Measurements from ENCODE around the gene EFL1.
"Not testable (repeated sequence)": the region's sequence is repeated elsewhere in the genome, so short reads cannot be mapped to it uniquely, and the experiment has no call there.

Gene EFL1

DNA sequence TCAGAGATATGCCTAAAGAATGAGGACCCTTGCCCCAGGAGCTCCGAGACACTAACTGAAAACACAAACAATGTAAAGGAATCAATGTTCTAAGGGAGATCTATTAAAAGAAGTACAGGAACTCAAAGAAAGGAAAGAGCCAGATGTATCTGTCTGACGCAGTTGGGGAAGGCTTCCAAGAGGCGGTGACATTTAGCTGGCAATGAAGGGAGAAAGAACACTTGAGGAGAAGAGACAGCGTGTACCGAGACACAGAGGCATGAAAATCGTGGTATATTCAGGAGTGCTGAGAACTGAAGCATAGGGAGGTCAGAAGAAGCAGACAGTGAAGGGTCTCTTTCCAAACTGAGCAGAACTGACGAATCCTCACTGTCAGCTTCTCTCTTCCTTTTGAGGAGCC, 66.7 kb downstream of the EFL1 start:
- DNase-seq: not testable (repeated sequence)

DNA sequence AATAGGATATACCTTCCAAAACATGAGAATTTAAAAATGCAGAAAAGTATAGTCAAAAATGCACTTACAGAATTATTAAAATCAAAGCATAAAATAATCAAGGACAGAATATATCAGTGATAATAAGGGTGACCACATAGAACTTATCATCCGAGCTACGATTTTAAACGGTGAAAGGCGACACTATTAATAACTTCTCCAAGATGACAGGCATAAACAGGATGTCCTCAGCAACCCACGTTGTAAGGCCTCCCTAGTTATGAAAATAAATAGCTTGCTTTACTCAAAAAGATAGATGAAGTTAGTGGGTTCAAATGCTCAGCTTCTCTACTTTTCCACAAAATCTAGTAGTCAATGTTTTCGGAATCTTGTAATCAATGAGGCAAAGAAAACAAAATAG, 68.0 kb downstream of the EFL1 start:
- not testable (repeated sequence) for DNase-seq

DNA sequence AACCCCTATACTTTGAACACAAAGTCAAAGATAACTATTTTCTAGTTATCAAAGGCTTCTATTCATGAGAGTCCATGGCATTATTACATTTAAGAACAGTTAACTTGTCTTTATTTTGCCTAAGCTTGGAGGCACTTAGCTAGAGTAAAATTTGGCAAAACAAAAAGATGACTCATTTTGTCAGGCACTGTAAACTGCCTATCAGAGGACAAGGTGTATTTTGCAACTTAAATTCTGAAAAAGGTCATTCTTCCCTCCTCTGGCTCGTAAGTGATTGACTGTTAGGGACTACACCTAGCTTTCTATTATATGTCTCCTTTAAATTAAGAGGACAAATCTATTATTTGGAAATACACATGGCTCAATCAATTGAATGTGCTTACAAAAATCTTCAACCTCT, 69.1 kb downstream of the EFL1 start:
- DNase-seq: not testable (repeated sequence)

DNA sequence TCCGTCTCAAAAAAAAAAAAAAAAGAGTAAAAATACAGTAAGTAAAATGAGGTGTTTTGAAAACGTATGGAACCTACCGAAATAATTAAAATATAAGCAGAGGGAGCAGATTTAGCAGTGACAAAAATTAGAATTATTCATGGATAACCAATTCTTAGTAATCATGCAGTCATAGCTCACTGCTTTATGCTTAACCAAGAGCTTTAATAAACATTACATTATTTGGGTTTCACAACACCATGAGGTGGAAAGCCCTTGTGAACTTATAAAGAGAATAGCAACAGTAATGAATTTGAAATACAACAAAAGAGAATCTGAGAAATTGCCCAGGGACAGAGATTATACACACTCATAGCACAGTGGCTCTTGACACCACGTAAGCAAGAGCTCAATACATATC, 70.1 kb downstream of the EFL1 start:
- DNase-seq: not testable (repeated sequence)

DNA sequence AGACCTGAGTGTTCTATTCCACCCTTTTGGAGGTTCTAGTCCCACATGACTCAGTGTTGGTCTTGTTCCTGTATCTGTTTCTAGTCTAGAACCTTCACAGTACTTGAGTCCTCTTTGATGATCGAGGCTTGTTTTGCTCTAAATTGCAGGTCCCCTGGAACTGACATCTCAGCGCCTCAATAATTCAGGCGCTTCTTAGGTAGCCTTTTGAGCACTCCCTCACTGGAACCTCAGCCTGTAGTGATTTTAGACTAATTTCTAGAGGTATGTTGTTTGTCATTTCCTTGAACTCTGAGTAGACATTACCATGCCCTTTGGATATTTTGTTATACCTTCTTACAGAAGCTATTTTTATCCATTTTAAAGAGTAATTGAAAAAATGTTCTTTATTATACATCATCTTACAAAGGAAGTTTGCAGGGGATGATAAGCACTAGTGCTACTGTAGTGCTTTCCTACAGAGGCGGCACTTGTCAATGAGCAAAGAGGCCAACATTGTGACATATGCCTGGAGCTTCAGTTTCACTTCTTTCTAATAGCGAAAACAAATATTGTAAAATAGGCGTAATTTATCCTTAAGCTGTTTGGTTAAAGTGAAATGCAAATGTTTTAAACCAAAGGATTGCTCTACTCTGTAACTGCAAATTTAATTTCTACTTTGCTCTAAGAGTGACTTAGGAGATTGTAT, 75.7 kb downstream of the EFL1 start:
- no peak for DNase-seq

DNA sequence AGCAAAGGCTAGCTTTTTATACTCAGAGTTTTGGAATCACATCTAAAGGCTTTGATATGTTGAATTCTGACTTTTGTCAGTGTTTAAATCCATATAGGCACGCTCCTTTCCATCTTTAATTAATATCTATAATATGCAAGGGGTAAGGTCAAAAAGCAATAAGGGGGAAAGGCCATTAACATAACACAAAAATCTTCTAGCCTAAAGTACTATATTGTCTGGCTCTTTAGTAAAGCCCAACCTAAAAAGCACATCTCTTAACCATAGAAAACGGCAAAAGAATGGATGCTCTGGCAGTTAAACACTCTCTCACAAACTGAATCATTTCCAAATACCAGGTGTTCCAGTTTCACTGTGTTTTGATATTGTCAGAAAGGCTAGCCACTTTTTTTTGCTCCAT, 76.4 kb downstream of the EFL1 start:
- DNase-seq: no peak

DNA sequence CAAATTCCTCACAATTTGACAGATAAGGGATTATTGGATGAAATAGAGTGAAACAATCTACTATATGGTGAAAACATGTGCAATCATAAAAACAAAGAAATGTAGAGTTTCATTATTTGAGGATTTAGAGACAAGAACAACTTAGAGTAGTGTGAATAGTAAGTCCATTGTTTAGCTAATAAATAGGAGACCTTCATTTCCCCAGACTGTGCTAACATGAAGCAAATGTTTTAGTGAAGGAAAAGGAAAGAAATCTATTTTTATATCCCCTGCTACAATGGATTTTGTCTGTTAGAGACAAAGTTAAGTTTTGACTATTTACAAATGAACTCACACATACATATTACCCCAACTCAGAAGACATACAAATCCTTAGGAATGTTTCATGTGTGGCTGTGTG, 77.8 kb downstream of the EFL1 start:
- no peak for DNase-seq

DNA sequence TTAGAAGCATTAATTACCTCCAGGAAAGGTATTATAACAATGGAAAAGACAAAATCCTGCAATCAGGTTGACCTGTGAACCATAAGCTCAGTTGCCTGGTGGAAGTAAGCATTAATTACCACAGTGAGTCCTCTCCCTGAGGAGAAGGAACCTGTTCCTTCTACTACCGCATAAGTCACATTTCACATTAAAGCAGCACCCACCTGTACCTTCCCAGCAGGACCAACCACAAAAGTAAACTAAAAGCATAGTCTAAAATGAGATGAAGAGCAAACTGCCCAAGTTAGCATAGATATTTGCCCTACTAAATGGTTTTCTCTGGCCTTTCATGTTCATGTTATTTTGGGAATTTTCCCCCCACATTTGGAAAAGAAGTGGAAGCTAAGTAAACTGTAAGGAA, 78.2 kb downstream of the EFL1 start:
- no peak for DNase-seq

DNA sequence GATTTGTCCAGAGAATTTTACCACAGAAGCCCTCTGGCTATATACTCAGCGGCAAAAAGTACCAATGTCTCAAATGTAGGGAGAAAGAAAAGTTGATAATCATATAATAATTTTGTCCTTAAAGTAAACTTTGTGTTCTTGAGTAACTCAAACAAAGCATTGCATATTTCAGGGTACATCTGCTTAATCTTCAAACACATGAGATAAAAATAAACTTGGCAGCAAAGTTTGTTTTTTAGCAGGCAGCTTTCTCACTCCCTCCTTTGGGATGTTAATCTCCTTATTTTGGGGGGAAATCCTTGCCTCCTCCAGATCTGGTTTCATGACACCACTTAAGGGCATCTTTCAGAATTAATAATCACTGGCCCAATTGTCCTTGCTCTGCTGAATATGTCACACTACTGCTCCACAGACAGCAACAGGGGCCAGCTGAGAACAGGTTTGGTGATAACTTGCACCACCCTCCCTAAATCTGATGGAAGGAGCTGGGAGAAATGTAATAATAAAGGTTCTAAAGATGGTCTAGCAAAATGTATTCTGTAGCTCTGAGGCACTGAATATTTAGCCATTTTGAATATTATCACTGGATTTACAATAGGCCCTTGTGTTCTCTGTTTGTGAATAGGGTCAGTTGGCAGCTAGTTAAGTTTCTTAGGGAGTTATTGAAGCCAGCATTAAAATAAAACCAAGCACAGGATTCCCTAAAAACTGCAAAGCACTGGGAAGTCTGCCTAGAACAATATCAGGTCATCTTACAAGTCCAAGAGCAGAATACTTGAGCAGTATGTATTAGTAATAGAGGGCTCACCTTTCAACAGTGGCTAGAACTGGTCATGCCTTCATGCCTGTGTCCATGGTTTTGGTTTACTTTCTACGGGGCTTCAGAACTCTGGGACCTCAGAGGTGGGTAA, 79.2 kb downstream of the EFL1 start:
- DNase-seq: no peak

DNA sequence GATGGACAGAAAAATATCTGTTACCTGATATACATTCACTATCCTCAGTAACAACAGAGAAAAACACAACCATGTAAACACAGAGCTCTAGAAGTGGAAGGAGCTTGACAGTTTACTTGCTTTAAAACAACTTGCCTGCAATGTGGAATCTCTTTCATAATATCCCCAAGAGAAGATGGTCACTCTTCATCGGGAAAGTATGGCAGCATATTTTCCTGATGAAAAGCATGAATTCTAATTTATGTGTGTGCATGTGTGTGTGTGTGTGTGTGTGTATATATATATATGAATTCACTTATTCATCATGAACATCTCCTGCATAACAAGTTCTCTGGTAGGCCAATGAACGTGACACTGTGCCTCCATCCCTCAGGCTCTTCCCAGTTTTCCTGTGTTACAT, 81.2 kb downstream of the EFL1 start:
- no peak for DNase-seq

DNA sequence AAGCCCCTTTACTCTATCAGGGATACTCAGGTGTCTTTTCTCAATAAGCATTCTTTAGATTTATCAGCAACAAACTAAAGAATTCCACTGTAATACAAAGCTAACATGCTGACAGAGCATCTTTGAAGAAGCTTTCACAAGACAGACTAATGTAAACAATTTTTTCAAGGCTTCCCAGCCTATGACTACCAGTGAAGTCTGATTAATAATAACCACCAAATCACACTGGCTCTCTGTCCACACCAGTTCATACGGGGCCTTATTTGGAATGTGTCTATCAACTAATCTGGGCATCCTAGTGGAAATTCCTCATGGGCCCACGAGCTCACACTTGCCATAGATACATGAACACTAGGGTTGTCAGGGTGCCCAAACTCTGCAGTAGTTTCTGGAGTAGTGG, 84.5 kb downstream of the EFL1 start:
- DNase-seq: no peak

DNA sequence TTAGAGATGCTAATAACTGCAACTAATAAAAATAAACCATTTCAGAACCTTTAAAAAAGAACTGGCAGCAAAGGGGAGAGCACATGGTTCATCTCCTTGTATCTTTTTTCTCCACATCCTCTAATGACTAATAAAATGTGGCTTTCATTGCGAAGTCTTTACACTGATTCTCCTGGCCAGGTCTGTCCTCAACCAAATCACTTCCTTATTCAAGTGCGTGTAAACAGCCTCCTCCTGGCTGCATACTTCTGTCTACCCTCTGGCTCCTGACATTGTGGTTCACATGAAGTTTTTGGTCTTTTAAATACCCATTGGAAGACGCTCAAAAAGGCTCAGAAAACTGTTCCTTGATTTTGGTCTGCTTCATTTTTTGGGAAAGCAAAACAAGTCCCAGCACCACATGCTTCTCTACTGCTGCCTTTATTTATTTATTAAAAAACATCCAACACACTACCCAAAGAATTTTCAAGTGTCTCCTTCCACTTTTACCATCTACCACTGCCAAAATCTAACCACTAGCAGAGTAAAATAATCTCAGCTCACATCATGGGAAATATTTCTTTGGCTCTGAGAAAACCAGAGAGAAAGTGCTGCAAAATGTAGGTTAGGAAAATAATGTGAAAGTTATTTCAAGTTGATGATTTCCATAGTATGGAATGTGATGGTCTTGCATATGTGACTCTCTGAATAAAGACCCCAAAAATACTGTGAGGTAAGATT, 85.1 kb downstream of the EFL1 start:
- no peak for DNase-seq

DNA sequence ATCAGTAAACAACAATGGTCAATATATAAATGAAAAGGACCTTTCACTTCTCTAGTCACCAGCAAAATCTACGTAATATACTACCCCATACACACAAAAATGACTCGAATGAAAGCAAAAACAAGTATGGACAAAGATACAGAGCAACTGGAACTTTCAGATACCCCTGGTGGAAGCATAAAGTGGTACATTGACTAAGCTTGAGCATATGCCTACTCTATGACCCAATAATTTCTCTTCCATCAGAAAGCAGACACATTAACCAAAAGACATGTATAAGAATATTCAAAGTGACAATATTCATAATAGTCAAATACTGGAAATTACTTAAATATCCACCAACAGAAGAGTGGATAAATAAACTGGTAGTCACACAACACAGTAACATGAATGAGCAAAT, 86.0 kb downstream of the EFL1 start:
- no peak for DNase-seq

DNA sequence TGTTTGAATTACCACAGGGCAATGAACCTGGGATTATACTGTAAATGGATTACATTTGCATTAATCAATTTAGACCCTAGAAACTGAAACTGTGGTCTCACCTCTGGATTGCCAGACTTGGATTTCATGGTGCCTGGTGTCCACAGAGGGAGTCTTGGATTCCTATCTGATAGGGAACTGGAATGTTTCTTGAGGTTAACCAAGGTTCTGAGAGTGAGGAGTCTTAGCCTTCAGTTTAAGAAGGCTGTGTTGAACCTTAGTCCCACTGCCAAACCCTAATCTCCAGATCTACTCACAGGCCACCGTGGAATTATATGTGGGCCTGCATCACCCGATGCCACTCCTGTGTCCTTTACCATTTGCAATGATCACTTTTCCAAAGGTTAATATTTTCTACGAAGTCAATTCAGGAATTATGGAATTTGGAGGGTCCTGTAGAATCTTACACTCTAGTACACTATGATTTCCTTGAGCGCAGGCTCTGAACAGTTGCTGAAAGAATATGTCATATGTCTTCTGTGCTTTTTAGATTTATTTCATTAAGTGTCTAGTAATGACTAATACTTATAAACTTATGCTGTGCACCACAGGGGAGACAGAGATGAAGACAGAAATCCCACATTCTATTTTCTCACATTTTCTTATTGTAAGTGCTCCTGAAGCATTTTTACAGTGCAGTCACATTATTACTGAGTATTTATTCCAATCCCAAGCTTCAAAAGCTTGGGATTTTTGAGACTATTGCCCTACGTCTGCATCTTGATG, 87.9 kb downstream of the EFL1 start:
- DNase-seq: no peak

DNA sequence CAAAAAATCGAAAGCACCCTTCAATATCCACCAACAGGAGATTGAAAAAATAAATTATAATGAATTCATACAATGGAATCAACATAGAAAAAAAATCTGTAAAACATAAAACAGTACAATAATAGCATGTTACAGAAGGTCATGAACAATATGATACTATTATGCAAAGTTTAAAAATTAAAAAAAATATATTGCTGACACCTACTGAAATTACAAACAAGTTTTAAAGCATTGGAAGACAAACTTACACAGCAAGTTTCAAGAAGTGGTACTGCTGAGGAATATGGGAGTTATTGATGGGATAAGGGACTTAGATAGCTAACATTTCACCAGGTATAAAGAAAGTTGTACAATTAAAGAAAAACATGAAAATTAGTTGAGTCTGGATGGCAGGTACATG, 89.4 kb downstream of the EFL1 start:
- no peak for DNase-seq

DNA sequence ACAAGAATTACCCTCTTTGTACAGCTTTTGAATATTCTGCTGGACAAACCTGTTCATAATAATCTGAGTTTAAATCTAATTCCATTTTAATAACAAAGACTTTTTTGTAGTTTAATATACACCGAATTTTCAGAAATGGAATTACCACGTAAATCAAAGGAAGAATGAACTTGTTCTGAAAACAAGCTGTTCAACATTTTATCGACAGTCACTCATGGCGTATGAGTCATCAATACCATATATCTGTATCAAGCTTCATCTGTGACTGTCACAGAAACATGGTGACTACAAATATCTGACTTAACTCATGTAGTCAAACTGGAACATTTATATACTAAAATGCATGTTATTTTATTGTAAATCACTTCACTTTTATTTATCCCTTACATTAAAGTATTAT, 90.0 kb downstream of the EFL1 start:
- DNase-seq: no peak

DNA sequence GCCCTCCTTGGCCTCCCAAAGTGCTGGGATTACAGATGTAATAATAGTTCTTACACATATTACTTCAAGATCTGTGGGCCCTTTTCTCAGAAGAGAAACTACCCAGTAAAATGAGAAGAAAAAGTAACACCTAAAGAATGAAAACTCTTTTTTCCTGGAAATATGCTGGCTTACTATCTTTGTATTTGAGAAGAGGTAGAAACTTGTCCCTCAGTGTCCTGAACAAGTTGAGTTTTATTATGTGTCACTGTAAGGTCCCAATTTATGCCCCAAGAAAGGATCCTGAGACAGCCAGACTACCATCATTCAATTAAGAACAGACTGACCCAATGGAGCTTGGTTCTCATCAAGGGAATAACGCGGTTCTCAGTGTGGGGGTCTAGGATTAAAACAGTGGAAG, 93.8 kb downstream of the EFL1 start:
- no peak for DNase-seq

DNA sequence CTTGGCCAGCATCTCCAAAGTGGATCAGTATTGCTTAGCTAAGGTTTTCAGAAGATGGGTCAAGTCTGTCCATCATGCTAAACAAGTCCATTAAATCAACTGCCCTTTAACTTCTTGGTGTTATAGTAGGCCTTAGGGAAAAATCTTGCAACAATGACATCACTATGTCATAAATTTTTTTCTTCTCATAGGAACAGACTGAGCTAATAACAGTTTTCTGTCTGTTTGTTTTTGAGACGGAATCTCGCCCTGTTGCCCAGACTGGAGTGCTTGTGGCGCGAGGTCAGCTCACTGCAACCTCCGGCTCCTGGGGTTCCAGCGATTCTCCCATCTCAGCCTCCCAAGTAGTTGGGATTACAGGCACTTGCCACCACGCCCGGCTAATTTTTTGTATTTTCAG, 94.2 kb downstream of the EFL1 start:
- DNase-seq: no peak

DNA sequence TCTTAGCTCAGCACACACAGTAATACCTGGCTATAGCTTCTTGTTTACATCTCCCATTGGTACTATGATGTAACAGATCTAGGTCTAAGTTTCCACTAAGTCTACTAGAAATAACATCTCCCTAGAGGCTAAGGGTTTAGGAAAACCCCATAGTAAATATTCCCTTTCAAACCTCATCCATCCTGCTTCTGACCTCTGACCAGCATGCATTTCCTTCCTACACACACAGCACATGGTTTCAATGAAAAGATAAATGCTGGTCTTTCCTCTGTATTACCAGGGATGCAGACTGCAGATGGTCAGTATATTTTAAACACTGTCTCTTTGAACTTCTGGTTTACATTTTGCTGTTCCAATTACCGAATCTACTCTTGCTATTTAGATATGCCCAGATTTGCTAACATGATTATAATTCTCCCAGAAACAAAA, 96.6 kb downstream of the EFL1 start:
- DNase-seq: no peak

DNA sequence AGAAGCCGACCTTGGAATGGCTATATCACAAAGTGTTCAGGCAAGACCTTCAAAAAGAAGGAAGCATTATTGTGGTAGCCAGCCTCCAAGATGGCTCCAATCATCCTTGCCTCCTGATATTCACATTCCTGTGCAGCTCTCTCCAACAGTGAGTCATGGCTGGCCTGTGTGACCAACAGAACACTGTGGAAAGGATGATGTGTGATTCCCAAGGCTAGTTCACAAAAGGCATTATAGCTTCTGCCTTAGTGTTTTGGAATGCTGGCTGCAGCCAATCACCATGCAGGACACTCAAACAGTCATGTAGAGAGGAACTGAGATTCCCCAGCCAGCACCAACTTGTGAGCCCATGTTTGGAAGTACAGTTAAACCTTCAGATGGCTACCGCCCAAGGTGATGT, 102.6 kb downstream of the EFL1 start:
- DNase-seq: no peak

DNA sequence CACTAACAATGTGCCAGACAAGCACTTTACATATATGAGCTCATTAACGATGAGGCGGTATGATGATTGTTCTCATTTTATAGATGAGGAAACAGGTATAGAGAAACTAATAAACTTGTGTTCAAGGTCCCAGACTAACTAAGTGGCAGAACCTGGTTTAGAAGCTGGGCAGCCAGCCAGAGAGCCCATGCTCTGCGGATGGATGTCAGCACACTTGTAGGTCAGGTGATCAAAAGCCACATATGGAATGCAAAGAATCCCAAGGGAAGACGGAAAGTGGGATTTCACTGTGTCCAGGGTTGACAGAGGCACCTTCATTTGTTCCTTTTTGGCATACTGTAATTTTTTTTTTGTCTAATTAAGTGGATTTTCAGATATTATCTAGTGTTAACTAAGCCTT, 103.7 kb downstream of the EFL1 start:
- DNase-seq: no peak

DNA sequence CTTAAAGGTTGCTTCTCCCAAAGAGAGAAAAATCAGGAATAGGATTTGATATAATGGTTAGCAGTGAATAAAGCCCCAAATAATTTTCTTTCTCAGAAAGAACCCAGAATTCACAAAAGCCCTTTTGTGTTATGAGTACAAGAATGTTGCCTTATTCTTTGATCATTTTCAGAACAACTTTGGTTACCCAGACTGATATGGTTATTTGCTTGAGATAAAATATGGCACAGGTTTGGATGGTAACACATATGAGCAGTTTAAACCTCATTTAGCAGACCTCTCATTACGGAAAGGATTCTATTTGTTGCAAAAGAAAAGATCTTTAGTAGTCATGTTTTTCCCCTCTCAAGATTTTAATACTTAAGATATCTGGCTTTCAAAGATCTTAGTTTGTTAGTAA, 111.9 kb downstream of the EFL1 start:
- DNase-seq: no peak

DNA sequence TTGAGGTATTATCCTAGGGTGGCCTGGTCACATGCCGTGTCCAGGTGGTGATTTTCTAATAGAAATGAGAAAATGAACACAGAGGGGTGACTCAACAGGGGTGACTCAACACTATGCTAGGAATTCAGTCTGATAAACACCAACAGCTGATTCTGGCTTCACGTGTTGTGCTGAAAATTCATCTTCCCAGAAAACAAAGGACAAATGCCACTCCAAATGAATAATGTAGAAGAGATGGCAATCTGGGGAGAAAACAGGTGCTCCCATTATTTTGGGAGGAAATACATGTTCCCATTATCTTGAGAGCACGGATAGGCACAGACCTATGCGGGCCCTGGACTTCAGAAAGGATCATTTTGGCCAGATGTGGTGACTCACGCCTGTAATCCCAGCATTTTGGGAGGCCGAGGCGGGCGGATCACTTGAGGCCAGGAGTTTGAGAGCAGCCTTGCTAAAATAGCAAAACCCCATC, 115.5 kb downstream of the EFL1 start:
- no peak for DNase-seq

Data from Kasumi-1 (cell line).